A549 treated with AZD2906 at 1 μM for 4 hours (cell line): ENCODE measurements around the gene PPP1R9B. TPM values are rescaled to one million over a fixed set of nuclear protein-coding genes. Genes with fewer than 3 reads are reported as not detected.

ENCODE experiments used
- total RNA-seq: library from RNA; stranded (reverse); fragments of 200-300 nt; extraction: Qiagen RNA extraction; gene quantifications from 5 replicates; pipeline ENCODE4 v1.2.3, GENCODE V29; 2022

Gene PPP1R9B
- total RNA-seq = 41.9 to 52.0 TPM (median 49.5 TPM) in 5 replicates

GRCh38 chr17:50150354-50151040 is at the start of gene PPP1R9B:
TSS of gene PPP1R9B (minus strand) at chr17:50150677. CDS start at chr17:50150513, 164 bp downstream.

GRCh38 chr17:50165867-50166517 is 15.5 kb upstream of the PPP1R9B start, which contains the start of gene SGCA:
TSS of gene SGCA (plus strand) at chr17:50166005. CDS start at chr17:50166041, 36 bp downstream.

GRCh38 chr17:50129728-50130558 is 20.5 kb downstream of the PPP1R9B start, which contains the start of gene SAMD14:
TSS of gene SAMD14 (minus strand) at chr17:50130160. CDS start at chr17:50124959, 5,201 bp downstream.

GRCh38 chr17:50094753-50095619 is 55.5 kb downstream of the PPP1R9B start, which contains the start of gene PDK2:
TSS of gene PDK2 (plus strand) at chr17:50095351. CDS start at chr17:50095436, 85 bp downstream.

Other genes with a start within 250 kb of the PPP1R9B start
- gene DLX4, start 181.5 kb downstream of the PPP1R9B start, total RNA-seq = 1.9 to 2.7 TPM (median 2.6 TPM) in 5 replicates
- 0.05 to 0.11 TPM (median 0.08 TPM) in 5 replicates for gene DLX3, start 155.5 kb downstream of the PPP1R9B start, total RNA-seq
- gene ITGA3, start 94.6 kb downstream of the PPP1R9B start, total RNA-seq = 354 to 383 TPM (median 368 TPM) in 5 replicates
- 15.3 to 20.3 TPM (median 17.2 TPM) in 5 replicates for gene PDK2, start 55.3 kb downstream of the PPP1R9B start, total RNA-seq
- 0.25 to 0.52 TPM (median 0.49 TPM) in 5 replicates for gene SAMD14, start 20.5 kb downstream of the PPP1R9B start, total RNA-seq
- 1.0 to 2.8 TPM (median 1.6 TPM) in 5 replicates for gene SGCA, start 15.3 kb upstream of the PPP1R9B start, total RNA-seq
- gene COL1A1, start 51.0 kb upstream of the PPP1R9B start, total RNA-seq = 6.3 to 11.2 TPM (median 8.9 TPM) in 5 replicates
- 14.3 to 19.6 TPM (median 17.0 TPM) in 5 replicates for gene TMEM92, start 123.8 kb upstream of the PPP1R9B start, total RNA-seq
- gene XYLT2, start 195.4 kb upstream of the PPP1R9B start, total RNA-seq = 20.8 to 23.3 TPM (median 21.9 TPM) in 5 replicates
- 136 to 159 TPM (median 145 TPM) in 5 replicates for gene MRPL27, start 222.5 kb upstream of the PPP1R9B start, total RNA-seq
- 13.8 to 16.2 TPM (median 14.3 TPM) in 5 replicates for gene EME1, start 222.6 kb upstream of the PPP1R9B start, total RNA-seq
- 227 to 247 TPM (median 234 TPM) in 5 replicates for gene LRRC59, start 246.8 kb upstream of the PPP1R9B start, total RNA-seq